B cell (primary cell): ENCODE results near the gene TCERG1L.

Experiments
- CTCF ChIP-seq: fragments of 200-600 bp; IDR thresholded peaks from one replicate; pipeline ENCODE4 v1.8.0; 2022; ENCODE audit warnings: antibody characterized with exemption, mild to moderate bottlenecking
- EZH2 ChIP-seq: IDR thresholded peaks from 2 replicates; pipeline ENCODE4 v1.6.1; 2012; ENCODE audit warnings: borderline replicate concordance, low read depth, mild to moderate bottlenecking, moderate library complexity, low read length; ENCODE audit not compliant: insufficient read depth, poor library complexity, severe bottlenecking

- TF ChIP-seq CTCF (no peak), EZH2 (no peak)
Observed at GRCh38 chr10:131358741-131359442, 47.4 kb upstream of the TCERG1L start.
